Fibroblast of villous mesenchyme (primary cell): ENCODE measurements around the gene EFNA4. TPM values are rescaled to one million over a fixed set of nuclear protein-coding genes. Genes with fewer than 3 reads are reported as not detected.

ENCODE experiments used
- DNase-seq: peaks from one replicate; pipeline ENCODE4 v3.0.0-alpha.2; 2010; ENCODE audit warnings: low read depth
- H3K4me3 ChIP-seq: 2 replicates; pipeline ENCODE4 v1.5.1; 2011; ENCODE audit warnings: low read depth, mild to moderate bottlenecking, low read length
- CTCF ChIP-seq: IDR thresholded peaks from 2 replicates; pipeline ENCODE4 v1.5.1; 2012; ENCODE audit warnings: low read depth, mild to moderate bottlenecking, low read length; ENCODE audit not compliant: insufficient read depth
- total RNA-seq: library from RNA; depleted of rRNA; stranded (reverse); fragments of >200 nt; gene quantifications from 2 replicates; pipeline ENCODE4 v1.2.3, GENCODE V29; 2012

Gene EFNA4
- total RNA-seq, 1 donor, result 2.6 TPM

- no peak for TF ChIP-seq CTCF
- H3K4me3 ChIP-seq, result no peak overlapping the region
- no peak for DNase-seq
Measured at GRCh38 chr1:155103325-155103724, 39.8 kb downstream of the EFNA4 start.

GRCh38 chr1:155104605-155105534 lies 41.3 kb downstream of the EFNA4 start:
- no peak for TF ChIP-seq CTCF
- no peak overlapping the region for H3K4me3 ChIP-seq
- no peak for DNase-seq

- H3K4me3 ChIP-seq, result no peak overlapping the region
- no peak for DNase-seq
- no peak for TF ChIP-seq CTCF
Measured at GRCh38 chr1:155105604-155106011, 42.1 kb downstream of the EFNA4 start.

GRCh38 chr1:155106862-155107261 lies 43.3 kb downstream of the EFNA4 start:
- TF ChIP-seq CTCF, result no peak
- no peak overlapping the region for H3K4me3 ChIP-seq
- no peak for DNase-seq

- no peak overlapping the region for H3K4me3 ChIP-seq
- DNase-seq, result no peak
- TF ChIP-seq CTCF, result no peak
Measured at GRCh38 chr1:155107309-155108264, 44.0 kb downstream of the EFNA4 start.

GRCh38 chr1:155108296-155108695 lies 44.8 kb downstream of the EFNA4 start:
- DNase-seq, result no peak
- H3K4me3 ChIP-seq, result no peak overlapping the region
- no peak for TF ChIP-seq CTCF
